ENCODE data around the gene SEMA6D.

- TF ChIP-seq CTCF (IDR thresholded peaks at IDR 0.05) (no peak), POLR2A (IDR thresholded peaks at IDR 0.05) (no peak)
These were observed 49.7 kb downstream of the SEMA6D start for GRCh38 chr15:47767035-47767434.
